AG10803 (cell line): Measurements from ENCODE around the gene MID1.

Experiments used
- DNase-seq: peaks from one replicate; pipeline ENCODE4 v3.0.0; 2010; ENCODE audit warnings: low read depth
- H3K4me3 ChIP-seq: 2 replicates; pipeline ENCODE4 v1.5.1; 2011; ENCODE audit warnings: mild to moderate bottlenecking, low read length, control low read depth
- TF ChIP-seq, protein P1 (sequence below): conservative IDR thresholded peaks from 2 replicates; pipeline ENCODE4 v1.5.1; 2011; ENCODE audit warnings: mild to moderate bottlenecking, low read length, control low read depth, inconsistent platforms

The MID1 gene

DNA sequence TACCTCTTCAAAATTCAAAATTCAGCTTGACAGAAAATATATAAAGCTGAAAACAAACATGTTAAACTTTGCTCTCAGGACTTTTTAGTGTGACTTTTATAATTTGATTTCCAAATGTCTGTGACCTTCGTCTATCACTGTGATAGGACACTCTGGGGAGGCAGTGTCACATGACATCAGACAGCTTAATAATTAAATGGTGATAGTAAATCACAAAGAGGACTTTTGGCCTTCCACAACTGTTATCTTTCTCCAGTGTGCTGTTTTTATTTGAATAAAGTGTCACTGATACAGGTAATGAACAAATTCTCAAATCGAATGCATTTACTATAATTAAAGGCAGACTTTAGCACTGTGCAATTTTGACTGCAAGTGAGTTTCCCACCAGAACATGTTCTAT, 83.1 kb downstream of the MID1 start:
- TF ChIP-seq, protein P1, sequence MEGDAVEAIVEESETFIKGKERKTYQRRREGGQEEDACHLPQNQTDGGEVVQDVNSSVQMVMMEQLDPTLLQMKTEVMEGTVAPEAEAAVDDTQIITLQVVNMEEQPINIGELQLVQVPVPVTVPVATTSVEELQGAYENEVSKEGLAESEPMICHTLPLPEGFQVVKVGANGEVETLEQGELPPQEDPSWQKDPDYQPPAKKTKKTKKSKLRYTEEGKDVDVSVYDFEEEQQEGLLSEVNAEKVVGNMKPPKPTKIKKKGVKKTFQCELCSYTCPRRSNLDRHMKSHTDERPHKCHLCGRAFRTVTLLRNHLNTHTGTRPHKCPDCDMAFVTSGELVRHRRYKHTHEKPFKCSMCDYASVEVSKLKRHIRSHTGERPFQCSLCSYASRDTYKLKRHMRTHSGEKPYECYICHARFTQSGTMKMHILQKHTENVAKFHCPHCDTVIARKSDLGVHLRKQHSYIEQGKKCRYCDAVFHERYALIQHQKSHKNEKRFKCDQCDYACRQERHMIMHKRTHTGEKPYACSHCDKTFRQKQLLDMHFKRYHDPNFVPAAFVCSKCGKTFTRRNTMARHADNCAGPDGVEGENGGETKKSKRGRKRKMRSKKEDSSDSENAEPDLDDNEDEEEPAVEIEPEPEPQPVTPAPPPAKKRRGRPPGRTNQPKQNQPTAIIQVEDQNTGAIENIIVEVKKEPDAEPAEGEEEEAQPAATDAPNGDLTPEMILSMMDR, result no peak
- H3K4me3 ChIP-seq, result no peak overlapping the region
- DNase-seq, result no peak

GRCh38 chrX:10536744-10537143, 83.6 kb downstream of the MID1 start:
- no peak overlapping the region for H3K4me3 ChIP-seq
- DNase-seq, result no peak
- TF ChIP-seq, protein P1, result no peak

DNA sequence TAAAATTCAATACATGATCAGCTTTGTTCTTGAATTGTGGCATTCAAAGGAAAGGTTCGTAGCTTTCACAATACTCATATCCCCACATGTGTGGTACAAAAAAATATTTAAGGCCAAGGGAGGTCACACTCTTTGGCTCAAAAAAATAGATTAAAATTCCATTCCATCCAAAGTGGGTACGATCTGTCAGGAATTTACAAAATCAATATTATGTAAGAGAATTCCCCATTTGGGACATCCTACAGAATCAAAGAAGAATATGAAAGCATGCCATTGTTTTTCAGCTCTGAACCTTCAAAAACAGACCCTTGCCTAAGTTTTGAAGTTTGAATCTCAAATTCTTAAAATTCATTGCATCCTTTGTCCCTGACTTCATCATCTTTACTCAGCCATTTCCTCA, 85.8 kb downstream of the MID1 start:
- peak; percentile 60 for DNase-seq
- TF ChIP-seq, protein P1, result no peak

GRCh38 chrX:10533696-10534365, 86.6 kb downstream of the MID1 start:
- no peak for DNase-seq

More for the DNA sequence above, 85.8 kb downstream of the MID1 start:
- H3K4me3 ChIP-seq, result no peak overlapping the region

GRCh38 chrX:10531927-10532326, 88.5 kb downstream of the MID1 start:
- TF ChIP-seq, protein P1, result no peak
- no peak for DNase-seq
- H3K4me3 ChIP-seq, result no peak overlapping the region

More at GRCh38 chrX:10533696-10534365, 86.6 kb downstream of the MID1 start:
- TF ChIP-seq, protein P1, result no peak
- H3K4me3 ChIP-seq, result no peak overlapping the region

- TF ChIP-seq, protein P1, result no peak
- no peak overlapping the region for H3K4me3 ChIP-seq
- DNase-seq, result peak; percentile 79
Measured at GRCh38 chrX:10529344-10529743, 91.0 kb downstream of the MID1 start.

DNA sequence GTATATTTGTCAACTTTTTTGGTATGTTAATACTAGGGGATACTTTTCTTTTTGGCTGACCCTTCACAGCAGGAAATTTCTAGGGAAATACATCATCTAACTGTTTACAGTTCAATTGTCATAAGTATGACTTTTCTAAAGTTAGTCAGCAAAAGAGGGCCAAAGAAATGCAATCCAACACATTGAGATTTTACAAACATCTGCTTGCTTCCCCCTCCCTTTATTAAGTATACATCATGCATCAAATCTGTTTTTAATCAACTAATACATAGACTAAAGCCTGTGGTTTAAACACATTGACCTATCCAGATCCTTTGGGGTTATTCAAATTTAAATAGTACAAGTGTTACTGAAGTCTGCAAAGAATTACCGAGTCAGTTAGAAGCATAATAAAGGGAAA, 93.9 kb downstream of the MID1 start:
- TF ChIP-seq, protein P1, result no peak
- DNase-seq, result peak; percentile 67

More for the DNA sequence above, 93.9 kb downstream of the MID1 start:
- no peak overlapping the region for H3K4me3 ChIP-seq
